Measurements from ENCODE around the gene CA12.

DNA sequence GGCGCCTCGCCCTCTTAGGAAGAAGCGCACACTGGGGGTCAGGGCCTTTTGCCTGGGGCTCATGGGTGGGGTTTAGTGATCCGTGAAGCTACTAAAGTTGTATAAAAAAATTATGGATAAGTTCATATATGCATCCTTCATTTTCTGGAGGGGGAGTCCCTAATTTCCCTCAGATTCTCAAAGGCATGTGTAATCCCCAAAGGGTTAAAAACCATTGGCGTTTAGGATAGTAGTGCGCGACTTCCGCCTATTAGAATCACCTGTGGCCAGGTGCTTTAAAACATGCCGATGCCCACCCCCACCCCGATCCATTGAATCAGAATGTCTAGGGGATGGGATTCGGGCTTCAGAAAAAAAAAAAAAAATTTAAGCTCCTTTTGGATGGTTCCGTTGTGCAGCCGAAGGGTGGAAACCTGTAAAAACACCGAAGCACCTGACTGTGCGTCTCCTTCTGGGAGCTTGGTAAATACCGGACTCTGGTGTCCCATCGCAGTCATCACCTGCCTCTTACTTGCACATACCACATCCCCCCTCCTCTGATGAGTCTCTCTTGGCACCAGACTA is 103.7 kb downstream of the CA12 start:
- TF ChIP-seq, protein P1, sequence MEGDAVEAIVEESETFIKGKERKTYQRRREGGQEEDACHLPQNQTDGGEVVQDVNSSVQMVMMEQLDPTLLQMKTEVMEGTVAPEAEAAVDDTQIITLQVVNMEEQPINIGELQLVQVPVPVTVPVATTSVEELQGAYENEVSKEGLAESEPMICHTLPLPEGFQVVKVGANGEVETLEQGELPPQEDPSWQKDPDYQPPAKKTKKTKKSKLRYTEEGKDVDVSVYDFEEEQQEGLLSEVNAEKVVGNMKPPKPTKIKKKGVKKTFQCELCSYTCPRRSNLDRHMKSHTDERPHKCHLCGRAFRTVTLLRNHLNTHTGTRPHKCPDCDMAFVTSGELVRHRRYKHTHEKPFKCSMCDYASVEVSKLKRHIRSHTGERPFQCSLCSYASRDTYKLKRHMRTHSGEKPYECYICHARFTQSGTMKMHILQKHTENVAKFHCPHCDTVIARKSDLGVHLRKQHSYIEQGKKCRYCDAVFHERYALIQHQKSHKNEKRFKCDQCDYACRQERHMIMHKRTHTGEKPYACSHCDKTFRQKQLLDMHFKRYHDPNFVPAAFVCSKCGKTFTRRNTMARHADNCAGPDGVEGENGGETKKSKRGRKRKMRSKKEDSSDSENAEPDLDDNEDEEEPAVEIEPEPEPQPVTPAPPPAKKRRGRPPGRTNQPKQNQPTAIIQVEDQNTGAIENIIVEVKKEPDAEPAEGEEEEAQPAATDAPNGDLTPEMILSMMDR (IDR thresholded peaks at IDR 0.05): no peak
- no peak for TF ChIP-seq POLR2A (IDR thresholded peaks at IDR 0.05)
